GM12878 (cell line): ENCODE data around the gene GPR31. TPM values are rescaled to one million over a fixed set of nuclear protein-coding genes. Genes with fewer than 3 reads are reported as not detected.

Source experiments
- CBX5 ChIP-seq: sonication (generic); IDR thresholded peaks from 2 replicates; pipeline ENCODE4 v1.6.1; 2016; ENCODE audit warnings: low read depth, moderate library complexity, mild to moderate bottlenecking, inconsistent platforms
- CHD2 ChIP-seq: IDR thresholded peaks from 2 replicates; pipeline ENCODE4 v1.6.1; 2011; ENCODE audit warnings: low read depth, low read length, improper control_type of control experiment, borderline replicate concordance
- CHD4 ChIP-seq: fragments of 200-600 bp; sonication (generic); IDR thresholded peaks from 2 replicates; pipeline ENCODE4 v1.6.1; 2016; ENCODE audit warnings: mild to moderate bottlenecking
- FOS ChIP-seq: IDR thresholded peaks from 3 replicates; pipeline ENCODE4 v1.6.1; 2011; ENCODE audit warnings: borderline replicate concordance; ENCODE audit not compliant: insufficient read length; ENCODE audit errors: extremely low read depth
- KLF5 ChIP-seq: fragments of 450-650 bp; IDR thresholded peaks from 2 replicates; pipeline ENCODE4 v1.6.1; 2014; ENCODE audit warnings: mild to moderate bottlenecking; ENCODE audit not compliant: partially characterized antibody
- MXI1 ChIP-seq: fragments of 150-350 bp; IDR thresholded peaks from 2 replicates; pipeline ENCODE4 v1.6.1; 2011; ENCODE audit warnings: low read depth, mild to moderate bottlenecking, inconsistent platforms, low read length, improper control_type of control experiment
- NBN ChIP-seq: fragments of 450-650 bp; IDR thresholded peaks from 2 replicates; pipeline ENCODE4 v1.6.1; 2016
- NR2F1 ChIP-seq: fragments of 450-650 bp; conservative IDR thresholded peaks from 2 replicates; pipeline ENCODE4 v1.6.1; 2017; ENCODE audit warnings: mild to moderate bottlenecking
- PAX5 ChIP-seq: IDR thresholded peaks from 2 replicates; pipeline ENCODE4 v1.6.1; 2011; ENCODE audit warnings: low read depth, low read length, borderline replicate concordance
- POLR2AphosphoS2 ChIP-seq: IDR thresholded peaks from 2 replicates; pipeline ENCODE4 v1.6.1; 2011; ENCODE audit warnings: low read depth, mild to moderate bottlenecking, low read length, improper control_type of control experiment, moderate library complexity
- TAF1 ChIP-seq: IDR thresholded peaks from 2 replicates; pipeline ENCODE4 v1.6.1; 2011; ENCODE audit warnings: mild to moderate bottlenecking, low read depth, low read length, borderline replicate concordance
- TBL1XR1 ChIP-seq: IDR thresholded peaks from 2 replicates; pipeline ENCODE4 v1.6.1; 2012; ENCODE audit warnings: low read depth, low read length, improper control_type of control experiment
- WRNIP1 ChIP-seq: IDR thresholded peaks from 2 replicates; pipeline ENCODE4 v1.6.1; 2011; ENCODE audit warnings: low read depth, low read length, improper control_type of control experiment, borderline replicate concordance
- ZNF207 ChIP-seq: fragments of 450-650 bp; IDR thresholded peaks from 2 replicates; pipeline ENCODE4 v1.6.1; 2014; ENCODE audit warnings: antibody characterized with exemption, mild to moderate bottlenecking, borderline replicate concordance
- ZNF384 ChIP-seq: IDR thresholded peaks from 2 replicates; pipeline ENCODE4 v1.6.1; 2012; ENCODE audit warnings: low read depth, mild to moderate bottlenecking, low read length, improper control_type of control experiment, borderline replicate concordance
- ZNF622 ChIP-seq: fragments of 450-650 bp; IDR thresholded peaks from 2 replicates; pipeline ENCODE4 v1.6.1; 2017; ENCODE audit warnings: mild to moderate bottlenecking, inconsistent platforms
- ZZZ3 ChIP-seq: IDR thresholded peaks from 2 replicates; pipeline ENCODE4 v1.6.1; 2011; ENCODE audit warnings: low read depth; ENCODE audit not compliant: control insufficient read depth, insufficient read length
- polyA plus RNA-seq, 11 experiments: library from polyadenylated mRNA; depleted of rRNA in 4 of 11; unstranded in 6 of 11; stranded (reverse) in 5 of 11; fragments of >200 nt; fragmentation: Nextera tagmentation in 4 of 11; fragmentation: Illumina TruSeq in 1 of 11; extraction: Ambion mirVana in 4 of 11; extraction: Trizol in 1 of 11; gene quantifications; 1 replicate in 1 of 11; 2 replicates in 10 of 11; pipeline versions ENCODE4 v1.2.1 to v1.2.3, GENCODE V29; 2011 to 2016; ENCODE audit warnings: inconsistent platforms in 2 of 11, missing spikeins in 2 of 11, low read depth in 1 of 11
- total RNA-seq, 4 experiments: library from RNA; depleted of rRNA in 3 of 4; stranded (reverse); fragments of >200 nt in 3 of 4; fragmentation: Illumina TruSeq in 1 of 4; extraction: Trizol in 1 of 4; gene quantifications; 2 replicates each; pipeline versions ENCODE4 v1.2.1 to v1.2.3, GENCODE V29; 2013 to 2021
- TF ChIP-seq, protein P1 (sequence below): fragments of 150-350 bp; IDR thresholded peaks from 2 replicates; pipeline ENCODE4 v1.6.1; 2016; ENCODE audit warnings: low read depth, low read length
- TF ChIP-seq, protein P2 (sequence below): fragments of 450-650 bp; IDR thresholded peaks from 2 replicates; pipeline ENCODE4 v1.6.1; 2018; ENCODE audit warnings: mild to moderate bottlenecking, low read depth, moderate library complexity; ENCODE audit not compliant: partially characterized antibody
- TF ChIP-seq, protein P3 (sequence below): fragments of 450-650 bp; IDR thresholded peaks from 2 replicates; pipeline ENCODE4 v1.6.1; 2014; ENCODE audit warnings: mild to moderate bottlenecking
- TF ChIP-seq, protein P4 (sequence below), 3 experiments: IDR thresholded peaks in 2 of 3; conservative IDR thresholded peaks in 1 of 3; 2 replicates each; pipeline ENCODE4 v1.5.1; 2011; ENCODE audit warnings: low read depth in 3 of 3, low read length in 3 of 3, mild to moderate bottlenecking in 3 of 3, control low read depth in 2 of 3, moderate library complexity in 2 of 3, inconsistent platforms in 1 of 3, mixed read lengths in 1 of 3; ENCODE audit not compliant: control insufficient read depth in 2 of 3, insufficient read depth in 1 of 3; ENCODE audit errors: extremely low read depth in 1 of 3

GPR31 gene
- total and polyA plus RNA-seq, 10 of the 15 experiments (the other 5 are each of a cell fraction or from before 2014, with no cell fraction given) = not detected

DNA sequence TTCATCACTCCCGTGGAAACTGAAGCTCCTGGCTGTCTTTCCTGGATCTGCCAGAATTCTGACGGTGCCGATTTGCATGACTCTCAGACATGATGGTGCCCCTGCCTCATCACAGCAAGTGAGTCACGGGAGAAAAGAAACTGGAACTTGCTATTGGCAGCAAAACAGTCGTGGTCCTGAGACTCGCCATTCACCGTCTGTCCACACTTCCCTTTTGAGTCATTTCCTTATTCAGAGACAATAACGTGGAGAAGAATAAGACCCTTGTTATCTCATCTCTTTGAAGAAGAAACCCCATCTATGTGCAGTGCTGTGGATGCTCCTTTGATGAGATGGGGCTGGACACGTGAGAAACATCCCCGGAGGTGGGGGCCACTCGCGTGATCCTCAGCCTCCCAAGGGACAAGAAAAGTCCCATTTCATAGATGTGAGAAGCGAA, 4.2 kb downstream of the GPR31 start (continued):
- TF ChIP-seq, protein P1, sequence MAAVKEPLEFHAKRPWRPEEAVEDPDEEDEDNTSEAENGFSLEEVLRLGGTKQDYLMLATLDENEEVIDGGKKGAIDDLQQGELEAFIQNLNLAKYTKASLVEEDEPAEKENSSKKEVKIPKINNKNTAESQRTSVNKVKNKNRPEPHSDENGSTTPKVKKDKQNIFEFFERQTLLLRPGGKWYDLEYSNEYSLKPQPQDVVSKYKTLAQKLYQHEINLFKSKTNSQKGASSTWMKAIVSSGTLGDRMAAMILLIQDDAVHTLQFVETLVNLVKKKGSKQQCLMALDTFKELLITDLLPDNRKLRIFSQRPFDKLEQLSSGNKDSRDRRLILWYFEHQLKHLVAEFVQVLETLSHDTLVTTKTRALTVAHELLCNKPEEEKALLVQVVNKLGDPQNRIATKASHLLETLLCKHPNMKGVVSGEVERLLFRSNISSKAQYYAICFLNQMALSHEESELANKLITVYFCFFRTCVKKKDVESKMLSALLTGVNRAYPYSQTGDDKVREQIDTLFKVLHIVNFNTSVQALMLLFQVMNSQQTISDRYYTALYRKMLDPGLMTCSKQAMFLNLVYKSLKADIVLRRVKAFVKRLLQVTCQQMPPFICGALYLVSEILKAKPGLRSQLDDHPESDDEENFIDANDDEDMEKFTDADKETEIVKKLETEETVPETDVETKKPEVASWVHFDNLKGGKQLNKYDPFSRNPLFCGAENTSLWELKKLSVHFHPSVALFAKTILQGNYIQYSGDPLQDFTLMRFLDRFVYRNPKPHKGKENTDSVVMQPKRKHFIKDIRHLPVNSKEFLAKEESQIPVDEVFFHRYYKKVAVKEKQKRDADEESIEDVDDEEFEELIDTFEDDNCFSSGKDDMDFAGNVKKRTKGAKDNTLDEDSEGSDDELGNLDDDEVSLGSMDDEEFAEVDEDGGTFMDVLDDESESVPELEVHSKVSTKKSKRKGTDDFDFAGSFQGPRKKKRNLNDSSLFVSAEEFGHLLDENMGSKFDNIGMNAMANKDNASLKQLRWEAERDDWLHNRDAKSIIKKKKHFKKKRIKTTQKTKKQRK = no peak
- no peak for TF ChIP-seq KLF5
- TF ChIP-seq ZNF622 = no peak
- no peak for TF ChIP-seq FOS
- TF ChIP-seq TAF1 = peak; percentile 56; the same call in 1 of the 2 replicates
- TF ChIP-seq, protein P2, sequence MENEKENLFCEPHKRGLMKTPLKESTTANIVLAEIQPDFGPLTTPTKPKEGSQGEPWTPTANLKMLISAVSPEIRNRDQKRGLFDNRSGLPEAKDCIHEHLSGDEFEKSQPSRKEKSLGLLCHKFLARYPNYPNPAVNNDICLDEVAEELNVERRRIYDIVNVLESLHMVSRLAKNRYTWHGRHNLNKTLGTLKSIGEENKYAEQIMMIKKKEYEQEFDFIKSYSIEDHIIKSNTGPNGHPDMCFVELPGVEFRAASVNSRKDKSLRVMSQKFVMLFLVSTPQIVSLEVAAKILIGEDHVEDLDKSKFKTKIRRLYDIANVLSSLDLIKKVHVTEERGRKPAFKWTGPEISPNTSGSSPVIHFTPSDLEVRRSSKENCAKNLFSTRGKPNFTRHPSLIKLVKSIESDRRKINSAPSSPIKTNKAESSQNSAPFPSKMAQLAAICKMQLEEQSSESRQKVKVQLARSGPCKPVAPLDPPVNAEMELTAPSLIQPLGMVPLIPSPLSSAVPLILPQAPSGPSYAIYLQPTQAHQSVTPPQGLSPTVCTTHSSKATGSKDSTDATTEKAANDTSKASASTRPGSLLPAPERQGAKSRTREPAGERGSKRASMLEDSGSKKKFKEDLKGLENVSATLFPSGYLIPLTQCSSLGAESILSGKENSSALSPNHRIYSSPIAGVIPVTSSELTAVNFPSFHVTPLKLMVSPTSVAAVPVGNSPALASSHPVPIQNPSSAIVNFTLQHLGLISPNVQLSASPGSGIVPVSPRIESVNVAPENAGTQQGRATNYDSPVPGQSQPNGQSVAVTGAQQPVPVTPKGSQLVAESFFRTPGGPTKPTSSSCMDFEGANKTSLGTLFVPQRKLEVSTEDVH = no peak
- TF ChIP-seq TBL1XR1 = peak; percentile 86; the same call in 1 of the 2 replicates
- TF ChIP-seq CHD2 = peak; percentile 46; the same call in 1 of the 2 replicates
- TF ChIP-seq ZZZ3 = no peak
- no peak for TF ChIP-seq ZNF207
- TF ChIP-seq, protein P3, sequence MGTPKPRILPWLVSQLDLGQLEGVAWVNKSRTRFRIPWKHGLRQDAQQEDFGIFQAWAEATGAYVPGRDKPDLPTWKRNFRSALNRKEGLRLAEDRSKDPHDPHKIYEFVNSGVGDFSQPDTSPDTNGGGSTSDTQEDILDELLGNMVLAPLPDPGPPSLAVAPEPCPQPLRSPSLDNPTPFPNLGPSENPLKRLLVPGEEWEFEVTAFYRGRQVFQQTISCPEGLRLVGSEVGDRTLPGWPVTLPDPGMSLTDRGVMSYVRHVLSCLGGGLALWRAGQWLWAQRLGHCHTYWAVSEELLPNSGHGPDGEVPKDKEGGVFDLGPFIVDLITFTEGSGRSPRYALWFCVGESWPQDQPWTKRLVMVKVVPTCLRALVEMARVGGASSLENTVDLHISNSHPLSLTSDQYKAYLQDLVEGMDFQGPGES = no peak
- no peak for TF ChIP-seq ZNF384
- peak; percentile 65; the same call in 1 of the 2 replicates for TF ChIP-seq PAX5
- TF ChIP-seq NBN = peak; percentile 55; the same call in 1 of the 2 replicates
- TF ChIP-seq, protein P4, sequence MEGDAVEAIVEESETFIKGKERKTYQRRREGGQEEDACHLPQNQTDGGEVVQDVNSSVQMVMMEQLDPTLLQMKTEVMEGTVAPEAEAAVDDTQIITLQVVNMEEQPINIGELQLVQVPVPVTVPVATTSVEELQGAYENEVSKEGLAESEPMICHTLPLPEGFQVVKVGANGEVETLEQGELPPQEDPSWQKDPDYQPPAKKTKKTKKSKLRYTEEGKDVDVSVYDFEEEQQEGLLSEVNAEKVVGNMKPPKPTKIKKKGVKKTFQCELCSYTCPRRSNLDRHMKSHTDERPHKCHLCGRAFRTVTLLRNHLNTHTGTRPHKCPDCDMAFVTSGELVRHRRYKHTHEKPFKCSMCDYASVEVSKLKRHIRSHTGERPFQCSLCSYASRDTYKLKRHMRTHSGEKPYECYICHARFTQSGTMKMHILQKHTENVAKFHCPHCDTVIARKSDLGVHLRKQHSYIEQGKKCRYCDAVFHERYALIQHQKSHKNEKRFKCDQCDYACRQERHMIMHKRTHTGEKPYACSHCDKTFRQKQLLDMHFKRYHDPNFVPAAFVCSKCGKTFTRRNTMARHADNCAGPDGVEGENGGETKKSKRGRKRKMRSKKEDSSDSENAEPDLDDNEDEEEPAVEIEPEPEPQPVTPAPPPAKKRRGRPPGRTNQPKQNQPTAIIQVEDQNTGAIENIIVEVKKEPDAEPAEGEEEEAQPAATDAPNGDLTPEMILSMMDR (IDR thresholded peaks at IDR 0.05 in 2 of 3, conservative IDR thresholded peaks at IDR 0.05 in 1 of 3; ENCODE audit: control insufficient read depth in 2 of 3, extremely low read depth in 1 of 3, insufficient read depth in 1 of 3, low read depth in 3 of 3, low read length in 3 of 3) = no peak
- no peak for TF ChIP-seq CBX5
- no peak for TF ChIP-seq POLR2AphosphoS2
- TF ChIP-seq CHD4 = no peak
- TF ChIP-seq NR2F1 = peak; percentile 45; the same call in 1 of the 2 replicates
- TF ChIP-seq WRNIP1 = no peak
- TF ChIP-seq MXI1 = 0 out of 2 replicates have a peak, but pooled peaks have one; percentile 40
